NOMO-1 treated with DMSO at 0.1 percent for 48 hours (cell line): ENCODE results near the gene TCAP.
A peak's percentile ranks its signal among the peaks of the same experiment; 100 is the strongest.

Experiments
- DNase-seq: peaks from one replicate; lab custom pipeline; 2025; ENCODE audit not compliant: unreplicated experiment; lab: John Stamatoyannopoulos, UW

TCAP gene

DNA sequence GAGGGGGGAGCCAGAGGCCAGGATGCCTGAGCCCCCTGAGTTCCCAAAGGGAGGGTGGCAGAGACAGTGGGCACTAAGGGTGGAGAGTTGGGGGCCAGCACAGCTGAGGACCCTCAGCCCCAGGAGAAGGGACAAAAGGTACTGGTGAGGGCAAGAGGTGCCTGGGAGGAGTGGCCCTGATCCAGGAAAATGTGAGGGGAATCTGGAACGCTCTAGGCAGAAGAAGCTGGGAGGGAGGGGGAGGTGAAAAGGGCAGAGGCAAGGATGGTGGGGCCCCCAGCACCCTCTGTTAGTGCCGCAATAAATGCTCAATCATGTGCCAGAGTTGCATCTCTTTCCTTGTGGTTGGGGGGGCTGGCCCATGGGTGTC, 1.1 kb downstream of the TCAP start:
- DNase-seq: no peak

DNA sequence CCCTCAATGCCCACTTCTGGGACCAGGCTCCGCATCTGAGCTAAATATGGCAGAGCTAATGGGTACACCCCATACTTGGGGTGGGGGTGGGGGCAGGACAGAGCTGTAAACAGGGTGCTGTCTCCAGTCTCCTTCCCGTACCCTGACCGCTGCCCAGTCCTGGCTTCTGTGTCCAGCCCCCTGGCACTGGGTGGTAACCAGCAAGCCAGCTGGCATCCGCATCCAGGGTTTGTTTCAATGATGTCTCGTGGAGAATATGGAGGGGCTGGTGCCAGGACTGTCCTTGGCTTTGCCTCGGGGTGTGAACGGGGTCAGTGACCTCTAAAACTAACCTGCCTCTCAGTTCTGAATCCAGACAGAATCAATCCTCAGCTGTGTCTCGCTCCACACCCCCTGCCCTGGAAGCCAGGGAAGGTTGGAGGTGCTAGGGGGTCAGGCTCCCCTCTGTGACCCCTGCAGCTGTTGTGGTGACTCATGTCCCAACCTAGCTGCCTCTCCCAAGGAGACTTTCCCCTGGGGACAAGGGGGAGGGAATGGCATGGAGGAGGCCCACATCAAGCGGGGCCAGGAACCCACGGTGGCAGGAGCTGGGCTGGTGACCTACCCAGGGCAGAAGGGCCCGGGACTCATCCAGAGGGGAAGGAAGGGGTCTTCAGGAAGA, 1.6 kb downstream of the TCAP start:
- peak; percentile 12 for DNase-seq

DNA sequence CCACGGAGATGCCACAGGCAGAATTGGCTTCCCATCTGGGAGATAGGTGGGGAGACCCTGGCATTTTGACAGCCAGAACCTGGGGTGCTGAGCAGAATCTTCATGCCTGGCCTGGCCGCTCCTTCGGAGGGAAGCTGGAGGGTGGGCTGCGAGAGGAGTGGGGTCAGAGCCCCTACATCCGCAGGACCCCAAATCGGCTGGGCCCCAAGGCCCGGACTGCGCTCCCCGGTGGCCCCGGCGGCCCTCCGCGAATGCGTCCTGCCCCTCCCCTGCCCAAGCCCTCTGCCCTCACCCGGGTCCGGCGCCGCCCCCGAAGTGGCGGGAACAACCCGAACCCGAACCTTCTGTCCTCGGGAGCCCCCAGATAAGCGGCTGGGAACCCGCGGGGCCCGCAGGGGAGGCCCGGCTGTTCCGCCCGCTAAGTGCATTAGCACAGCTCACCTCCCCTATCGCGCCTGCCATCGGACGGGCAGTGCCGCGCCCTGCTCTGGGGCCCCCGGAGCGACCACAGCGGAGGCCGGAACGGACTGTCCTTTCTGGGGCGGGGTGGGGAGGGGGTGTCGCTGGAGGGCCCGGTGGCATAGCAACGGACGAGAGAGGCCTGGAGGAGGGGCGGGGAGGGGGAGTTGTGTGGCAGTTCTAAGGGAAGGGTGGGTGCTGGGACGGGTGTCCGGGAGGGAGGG, 2.3 kb downstream of the TCAP start:
- DNase-seq: no peak

DNA sequence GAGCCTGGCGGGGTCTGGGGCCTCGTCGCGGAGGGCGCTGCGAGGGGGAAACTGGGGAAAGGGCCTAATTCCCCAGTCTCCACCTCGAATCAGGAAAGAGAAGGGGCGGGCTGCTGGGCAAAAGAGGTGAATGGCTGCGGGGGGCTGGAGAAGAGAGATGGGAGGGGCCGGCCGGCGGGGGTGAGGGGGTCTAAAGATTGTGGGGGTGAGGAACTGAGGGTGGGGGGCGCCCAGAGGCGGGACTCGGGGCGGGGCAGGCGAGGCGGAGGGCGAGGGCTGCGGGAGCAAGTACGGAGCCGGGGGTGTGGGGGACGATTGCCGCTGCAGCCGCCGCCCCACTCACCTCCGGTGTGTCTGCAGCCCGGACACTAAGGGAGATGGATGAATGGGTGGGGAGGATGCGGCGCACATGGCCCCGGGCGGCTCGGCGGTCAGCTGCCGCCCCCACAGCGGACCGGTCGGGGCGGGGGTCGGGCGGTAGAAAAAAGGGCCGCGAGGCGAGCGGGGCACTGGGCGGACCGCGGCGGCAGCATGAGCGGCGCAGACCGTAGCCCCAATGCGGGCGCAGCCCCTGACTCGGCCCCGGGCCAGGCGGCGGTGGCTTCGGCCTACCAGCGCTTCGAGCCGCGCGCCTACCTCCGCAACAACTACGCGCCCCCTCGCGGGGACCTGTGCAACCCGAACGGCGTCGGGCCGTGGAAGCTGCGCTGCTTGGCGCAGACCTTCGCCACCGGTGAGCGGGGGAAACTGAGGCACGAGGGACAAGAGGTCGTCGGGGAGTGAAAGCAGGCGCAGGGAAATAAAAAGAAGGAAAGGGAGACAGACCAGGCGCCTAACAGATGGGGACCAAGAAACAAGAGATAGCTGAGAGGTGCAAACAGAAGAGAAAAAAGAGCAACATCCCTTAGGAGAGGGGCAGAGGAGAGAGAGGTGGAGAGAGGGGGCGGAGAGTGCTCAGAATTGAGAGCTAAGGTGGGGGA, 3.1 kb downstream of the TCAP start, which contains the start of gene PNMT:
TSS of gene PNMT (plus strand) at position 509 of the 980 bp plus-strand sequence. CDS start at position 532, 23 bp downstream.
- DNase-seq: peak; percentile 32

DNA sequence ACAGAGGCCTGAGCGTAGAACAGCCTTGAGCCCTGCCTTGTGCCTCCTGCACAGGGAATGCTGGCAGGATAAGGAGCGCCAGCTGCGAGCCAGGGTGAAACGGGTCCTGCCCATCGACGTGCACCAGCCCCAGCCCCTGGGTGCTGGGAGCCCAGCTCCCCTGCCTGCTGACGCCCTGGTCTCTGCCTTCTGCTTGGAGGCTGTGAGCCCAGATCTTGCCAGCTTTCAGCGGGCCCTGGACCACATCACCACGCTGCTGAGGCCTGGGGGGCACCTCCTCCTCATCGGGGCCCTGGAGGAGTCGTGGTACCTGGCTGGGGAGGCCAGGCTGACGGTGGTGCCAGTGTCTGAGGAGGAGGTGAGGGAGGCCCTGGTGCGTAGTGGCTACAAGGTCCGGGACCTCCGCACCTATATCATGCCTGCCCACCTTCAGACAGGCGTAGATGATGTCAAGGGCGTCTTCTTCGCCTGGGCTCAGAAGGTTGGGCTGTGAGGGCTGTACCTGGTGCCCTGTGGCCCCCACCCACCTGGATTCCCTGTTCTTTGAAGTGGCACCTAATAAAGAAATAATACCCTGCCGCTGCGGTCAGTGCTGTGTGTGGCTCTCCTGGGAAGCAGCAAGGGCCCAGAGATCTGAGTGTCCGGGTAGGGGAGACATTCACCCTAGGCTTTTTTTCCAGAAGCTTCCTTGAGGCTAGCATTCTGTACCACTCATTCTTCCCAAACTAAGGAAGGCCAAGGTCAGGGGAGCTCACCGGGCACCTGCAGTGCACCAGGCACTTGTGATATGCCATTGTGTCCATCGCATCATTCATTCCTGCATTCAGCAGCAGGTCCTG, 5.0 kb downstream of the TCAP start:
- no peak for DNase-seq

DNA sequence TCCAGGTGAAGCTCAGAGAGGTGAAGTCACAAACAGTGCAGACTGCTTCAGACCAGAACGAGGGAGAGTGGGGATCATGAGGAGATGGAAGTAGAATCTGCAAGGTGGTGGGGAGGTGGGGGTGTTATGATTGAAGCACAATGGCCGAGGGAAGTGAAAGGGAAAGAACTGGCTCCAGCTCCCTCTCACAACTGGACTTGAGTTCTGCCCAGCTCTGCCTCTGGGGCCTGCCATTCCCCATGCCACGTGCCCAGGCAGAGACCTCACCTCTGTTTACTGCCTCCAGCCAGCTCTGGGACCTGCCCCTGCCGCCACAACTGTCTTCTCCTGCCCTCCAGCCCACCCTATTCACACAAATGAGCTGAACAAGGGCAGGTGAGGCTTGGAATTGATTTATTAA, 5.6 kb downstream of the TCAP start:
- DNase-seq: no peak

DNA sequence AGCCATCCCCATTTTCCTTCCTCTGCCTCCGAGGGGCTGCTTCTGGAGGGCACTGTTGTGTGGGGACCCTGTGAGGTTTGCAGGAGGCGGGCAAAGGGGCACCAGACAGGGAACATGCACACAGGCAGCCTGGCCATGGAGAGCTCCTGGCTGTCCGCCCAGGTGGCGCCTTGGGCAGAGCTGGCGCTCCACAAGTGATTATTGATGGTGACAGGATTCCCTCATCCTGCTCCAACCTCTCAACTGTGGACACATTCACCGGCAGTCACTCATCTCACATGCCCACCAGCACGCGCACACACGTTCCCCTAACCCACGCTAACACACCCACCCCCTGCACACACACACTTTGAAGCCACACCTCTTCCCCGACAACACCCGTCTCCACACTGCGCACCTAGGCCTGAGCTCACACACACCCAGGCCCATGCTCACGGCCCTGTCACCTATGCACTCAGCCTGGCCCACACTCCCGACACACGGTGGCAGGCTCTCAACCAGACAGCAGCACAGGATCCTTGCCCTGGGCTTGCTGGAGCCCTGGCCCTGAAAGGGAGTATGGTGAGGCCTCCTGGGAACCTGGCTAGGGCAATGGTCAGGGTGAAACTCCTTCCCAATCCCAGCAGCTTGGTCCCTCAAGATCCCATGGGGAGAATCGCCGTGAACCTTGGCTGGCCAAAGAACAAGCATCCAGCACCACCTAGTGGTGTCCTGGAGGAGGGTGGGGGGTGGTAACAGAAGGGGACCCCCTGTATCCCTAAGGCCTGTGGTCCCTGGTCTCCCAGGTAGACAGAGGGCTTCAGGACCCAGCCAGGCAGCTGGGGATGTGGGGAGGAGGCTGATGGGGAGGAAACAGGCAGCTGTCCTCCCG, 6.7 kb downstream of the TCAP start:
- no peak for DNase-seq

DNA sequence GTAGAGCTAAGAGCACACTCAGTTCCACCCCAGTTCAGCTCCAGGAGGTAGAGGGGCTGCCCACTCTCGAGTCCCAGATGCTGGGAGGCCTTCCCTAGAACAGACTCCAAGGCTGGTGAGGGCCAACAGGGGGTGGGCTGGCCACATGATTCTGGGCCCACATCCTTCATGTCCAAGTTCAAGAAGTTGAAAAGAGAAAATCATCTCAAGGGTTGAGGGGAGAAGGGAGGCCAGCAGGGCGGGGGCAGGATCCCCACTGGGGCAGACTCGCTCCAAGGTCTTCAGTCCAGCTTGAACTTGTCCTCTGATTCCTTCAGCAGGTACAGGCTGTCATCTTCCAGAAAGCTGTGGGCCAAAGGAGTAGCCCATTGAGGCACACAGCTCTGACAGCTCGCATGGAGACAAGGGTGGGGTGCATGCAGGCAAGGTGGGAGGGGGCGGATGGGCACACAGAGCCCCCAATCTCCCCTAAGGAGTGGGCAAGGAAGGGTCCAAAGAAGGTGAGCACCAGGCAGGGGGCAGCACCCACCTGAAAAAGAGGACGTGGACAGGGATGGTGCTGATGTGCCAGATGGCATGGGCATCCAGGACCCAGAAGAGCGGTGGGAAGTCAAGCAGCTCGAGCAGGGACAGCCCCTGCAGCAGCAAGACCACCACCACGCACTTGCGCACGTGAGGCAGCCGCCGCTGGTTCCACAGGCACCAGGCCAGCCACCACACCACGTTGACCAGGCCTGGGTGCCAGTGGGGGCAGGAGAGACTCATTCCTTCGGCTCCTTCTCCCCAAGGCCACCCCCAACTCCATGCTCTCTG, 7.6 kb downstream of the TCAP start:
- no peak for DNase-seq

DNA sequence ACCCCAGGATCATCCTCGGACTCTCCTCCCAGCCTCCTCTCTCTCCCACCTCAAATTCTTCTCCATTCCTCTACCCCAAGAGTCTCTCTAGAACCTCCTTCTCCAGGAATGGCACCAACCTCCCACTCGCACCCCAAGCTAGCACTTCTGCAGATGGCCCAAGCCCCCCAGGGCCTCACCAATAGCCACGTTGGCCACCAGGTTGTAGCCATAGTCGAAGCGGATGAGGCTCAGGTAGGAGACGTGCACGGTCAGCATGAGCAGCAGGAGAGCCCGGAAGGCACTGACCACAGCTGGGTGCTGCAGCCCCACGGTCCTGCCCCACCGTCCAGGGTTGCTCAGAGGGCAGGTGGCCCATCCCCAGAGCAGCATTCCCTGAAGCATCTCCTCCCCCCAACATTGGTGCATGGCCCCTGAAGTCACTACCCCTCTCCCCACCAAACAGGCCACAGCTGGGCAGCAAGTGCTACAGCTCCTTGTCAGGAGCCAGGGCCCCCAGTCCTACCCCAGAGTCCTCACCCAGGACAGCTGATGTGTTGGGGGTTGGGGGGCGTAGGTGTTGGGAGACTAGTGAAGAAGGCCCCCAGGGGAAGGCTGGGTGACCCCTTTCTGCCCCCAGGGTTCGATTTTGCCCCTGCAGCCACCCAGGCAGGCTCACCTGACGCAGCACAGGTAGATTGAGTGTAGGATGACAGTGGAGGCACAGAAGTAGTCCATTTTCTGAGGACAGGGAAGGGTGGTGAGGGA, 8.4 kb downstream of the TCAP start:
- no peak for DNase-seq

DNA sequence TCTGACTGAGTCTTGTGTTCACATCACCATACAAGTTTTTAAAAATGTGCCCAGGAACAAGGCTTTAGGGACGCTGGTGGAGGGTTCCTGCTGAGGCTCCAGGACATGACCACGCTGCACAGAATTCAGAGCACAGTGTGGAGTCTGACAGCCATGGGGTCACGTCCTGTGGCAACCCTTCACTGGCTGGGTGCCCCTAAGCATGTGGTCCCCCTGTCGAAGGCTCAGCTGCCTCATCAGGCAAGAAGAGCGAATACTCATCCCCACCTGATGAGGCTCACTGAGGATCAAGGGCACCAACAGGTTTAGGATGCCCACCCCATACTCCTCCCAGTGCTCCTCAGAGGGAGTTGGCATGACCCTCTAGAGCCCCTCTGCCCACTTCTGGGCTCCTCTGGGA, 9.0 kb downstream of the TCAP start:
- no peak for DNase-seq

DNA sequence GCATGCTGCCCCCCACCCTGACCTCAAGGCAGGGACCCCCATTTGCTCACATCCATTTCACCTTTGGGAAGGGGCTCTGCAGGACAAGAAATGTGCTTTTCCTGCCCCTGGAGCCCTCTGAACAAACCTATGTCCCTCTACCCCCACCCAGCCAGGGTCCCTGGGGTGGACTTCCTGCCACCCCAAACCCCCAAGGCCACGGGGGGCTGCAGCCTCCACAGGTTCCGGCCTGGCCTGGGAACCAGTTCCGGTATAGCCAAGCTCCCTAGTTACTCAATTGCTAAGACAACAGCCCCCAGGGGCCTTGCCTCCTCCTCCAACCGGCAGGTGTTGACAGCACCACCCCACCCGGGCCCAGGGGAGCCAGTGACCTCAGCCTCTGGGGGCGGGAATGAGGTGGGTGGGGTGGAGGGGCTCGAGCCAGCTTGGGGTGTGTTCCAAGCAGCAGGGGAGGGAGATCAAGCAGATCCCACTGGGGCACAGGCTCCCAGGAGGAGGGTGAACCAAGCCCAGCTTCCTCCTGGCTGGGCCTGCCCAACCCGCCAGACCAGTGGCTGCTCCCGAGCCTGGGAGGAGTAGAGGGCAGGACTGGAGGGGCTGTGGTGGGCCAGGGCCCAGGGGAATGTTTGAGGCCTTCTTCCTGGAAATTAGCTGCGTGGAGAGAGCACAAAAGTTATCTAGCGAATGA, 9.7 kb downstream of the TCAP start:
- DNase-seq: no peak

DNA sequence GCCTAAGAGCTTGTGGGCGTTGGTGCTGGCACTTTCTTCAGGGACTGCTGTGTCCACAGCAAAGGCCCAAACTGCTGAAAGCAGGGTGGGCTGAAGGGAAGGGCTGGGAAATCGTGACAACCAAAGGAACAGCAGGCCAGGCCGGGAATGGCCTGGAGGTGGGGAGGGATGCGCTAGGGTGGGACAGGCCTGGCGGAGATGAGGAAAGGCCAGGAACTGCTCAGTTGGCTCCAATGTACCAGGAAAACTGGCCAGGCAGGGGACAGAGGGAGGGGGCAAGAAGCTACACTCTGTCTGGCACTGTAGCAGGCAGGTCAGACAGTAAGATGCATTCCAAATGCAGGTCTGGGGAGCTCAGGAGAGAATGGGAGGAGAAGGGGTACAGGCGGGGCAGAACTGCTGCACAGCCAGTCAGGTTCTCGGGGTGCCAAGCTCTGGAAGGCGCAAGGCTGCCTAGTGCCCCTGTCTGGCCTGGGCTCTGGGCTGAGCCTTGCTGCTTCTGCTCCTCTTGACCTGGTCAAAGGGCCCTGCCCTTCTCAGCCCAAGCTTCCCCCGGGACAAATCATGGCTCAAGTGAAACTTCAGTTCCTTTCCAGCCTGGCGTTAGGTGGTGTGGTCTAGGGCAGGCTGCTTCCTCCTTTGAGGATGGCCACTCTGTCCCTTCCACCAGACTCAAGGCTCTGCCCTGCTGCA, 10.4 kb downstream of the TCAP start:
- no peak for DNase-seq

DNA sequence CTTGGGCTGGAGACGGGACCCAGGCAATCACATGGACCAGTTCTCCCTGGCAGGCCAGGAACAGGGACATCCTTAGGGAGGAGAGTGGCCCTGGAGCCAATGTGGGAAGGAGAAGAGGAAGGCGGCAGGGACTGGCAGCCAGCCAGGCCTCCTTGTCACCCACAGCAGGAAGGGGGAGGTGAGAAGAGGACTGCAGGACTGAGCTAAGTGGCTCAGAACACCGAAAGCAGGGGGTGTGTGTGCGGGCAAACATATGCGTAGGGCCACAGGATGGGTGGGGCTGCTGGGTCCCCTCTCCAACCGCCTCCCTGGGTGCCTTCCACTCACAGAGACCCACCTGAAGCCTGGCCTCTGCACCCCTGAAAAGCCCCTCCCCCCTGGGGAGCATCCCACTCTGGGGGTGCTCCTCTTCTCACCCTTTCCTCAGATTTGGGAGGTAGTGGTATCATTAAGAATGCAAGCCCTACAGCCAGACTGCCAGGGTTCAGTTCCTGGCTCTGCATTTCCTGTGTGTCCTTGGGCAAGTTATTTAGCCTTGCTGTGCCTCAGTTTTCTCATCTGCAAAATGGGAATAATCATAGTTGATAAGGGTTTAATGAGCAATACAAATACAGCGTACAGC, 11.2 kb downstream of the TCAP start:
- DNase-seq: no peak

DNA sequence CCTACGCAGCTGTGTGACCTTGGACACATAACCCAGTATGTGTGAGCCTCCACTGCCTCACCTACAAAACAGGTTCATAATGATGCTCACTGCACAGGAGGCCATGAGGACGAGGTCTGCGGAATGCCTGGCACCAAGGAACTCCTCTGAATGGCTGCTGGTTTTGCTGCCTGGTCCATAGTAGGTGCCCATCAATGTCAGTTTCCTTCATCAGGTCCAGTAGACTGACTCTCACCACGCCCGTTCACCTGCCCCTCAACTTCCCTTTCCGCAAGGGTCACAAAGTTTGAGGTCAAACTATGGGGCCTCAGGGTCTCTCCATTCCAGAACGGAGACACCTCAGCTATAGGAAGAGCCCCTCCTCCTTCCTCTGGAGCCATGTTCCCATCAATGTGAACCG, 11.9 kb downstream of the TCAP start:
- no peak for DNase-seq

DNA sequence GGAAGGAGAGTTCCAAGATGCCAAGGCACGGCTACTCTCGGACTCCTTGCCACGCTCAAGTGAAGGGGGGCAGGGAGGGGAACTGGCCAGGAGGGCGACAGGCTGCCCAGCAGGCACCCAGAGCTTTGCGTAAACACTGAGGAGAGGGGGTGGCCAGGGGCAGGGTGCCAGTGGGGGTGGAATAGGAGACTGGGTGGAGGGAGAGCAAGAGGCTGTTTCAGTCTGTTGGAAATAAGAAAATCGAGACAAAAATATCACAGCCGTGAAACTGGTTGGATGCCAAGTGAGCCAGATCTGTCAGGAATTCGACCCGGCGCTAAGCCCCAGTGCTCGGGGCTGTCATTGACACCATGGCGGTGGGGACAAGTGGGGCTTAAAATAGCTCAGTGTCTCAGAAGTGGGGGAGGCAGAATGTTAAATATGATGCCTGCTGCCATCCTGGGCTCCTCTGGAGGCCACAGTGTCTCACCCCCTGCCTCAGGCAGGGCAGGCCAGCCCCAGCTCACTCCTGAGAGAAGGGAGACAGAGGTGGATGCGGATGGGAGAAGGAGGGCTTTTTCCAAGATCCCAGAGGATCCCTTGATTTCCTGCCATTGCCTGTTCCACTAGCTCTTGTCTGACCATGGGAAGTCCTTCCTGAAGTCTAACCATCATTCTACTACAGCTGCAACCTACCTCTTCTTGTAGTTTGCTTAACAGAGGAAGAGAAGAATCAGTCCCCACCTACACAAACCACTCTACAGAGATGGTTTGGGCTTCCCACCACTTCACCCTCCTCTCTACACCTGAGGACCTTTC, 12.6 kb downstream of the TCAP start:
- no peak for DNase-seq
